Stimulated activated CD4-positive, alpha-beta T cell treated with anti-CD3 and anti-CD28 coated beads, Interleukin-1b, Interleukin-23, amount 100 ng/mL, for 48 hours (primary cell): ENCODE measurements around the gene TMEM174.
"Not testable (repeated sequence)": the region's sequence is repeated elsewhere in the genome, so short reads cannot be mapped to it uniquely, and the experiment has no call there.

Experiments
- DNase-seq: peaks from one replicate; pipeline ENCODE4 v3.0.0-alpha.2; 2020

TMEM174 gene

DNA sequence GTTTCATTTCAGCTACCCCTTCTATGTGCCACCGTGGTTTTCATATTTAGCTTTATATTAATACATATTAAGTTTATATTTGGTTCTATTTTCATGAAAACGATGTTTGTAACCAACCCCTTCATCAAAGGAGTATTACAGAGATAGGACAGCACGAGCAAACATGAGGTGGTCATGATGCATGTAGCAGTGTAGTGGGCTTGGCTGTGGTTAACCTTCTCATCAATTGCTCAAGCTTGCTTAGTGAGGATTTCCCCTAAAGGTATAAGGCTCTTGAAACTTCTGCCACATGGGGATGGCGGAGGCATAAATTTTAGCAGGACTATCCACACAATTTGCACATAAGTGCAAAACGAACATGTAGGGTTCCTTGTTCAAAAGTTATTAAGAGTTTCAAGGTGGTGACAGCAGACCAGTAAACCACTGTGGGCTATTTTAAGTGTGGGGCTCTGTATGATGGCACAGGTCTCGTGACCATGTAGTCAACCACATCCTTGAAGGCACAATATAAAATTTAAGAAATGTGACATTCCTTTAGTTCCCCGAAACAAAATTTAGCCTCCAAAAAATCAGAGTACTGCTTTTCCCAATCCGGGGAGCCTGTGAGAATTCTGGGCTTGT lies 24.8 kb downstream of the TMEM174 start:
- DNase-seq, result no peak

DNA sequence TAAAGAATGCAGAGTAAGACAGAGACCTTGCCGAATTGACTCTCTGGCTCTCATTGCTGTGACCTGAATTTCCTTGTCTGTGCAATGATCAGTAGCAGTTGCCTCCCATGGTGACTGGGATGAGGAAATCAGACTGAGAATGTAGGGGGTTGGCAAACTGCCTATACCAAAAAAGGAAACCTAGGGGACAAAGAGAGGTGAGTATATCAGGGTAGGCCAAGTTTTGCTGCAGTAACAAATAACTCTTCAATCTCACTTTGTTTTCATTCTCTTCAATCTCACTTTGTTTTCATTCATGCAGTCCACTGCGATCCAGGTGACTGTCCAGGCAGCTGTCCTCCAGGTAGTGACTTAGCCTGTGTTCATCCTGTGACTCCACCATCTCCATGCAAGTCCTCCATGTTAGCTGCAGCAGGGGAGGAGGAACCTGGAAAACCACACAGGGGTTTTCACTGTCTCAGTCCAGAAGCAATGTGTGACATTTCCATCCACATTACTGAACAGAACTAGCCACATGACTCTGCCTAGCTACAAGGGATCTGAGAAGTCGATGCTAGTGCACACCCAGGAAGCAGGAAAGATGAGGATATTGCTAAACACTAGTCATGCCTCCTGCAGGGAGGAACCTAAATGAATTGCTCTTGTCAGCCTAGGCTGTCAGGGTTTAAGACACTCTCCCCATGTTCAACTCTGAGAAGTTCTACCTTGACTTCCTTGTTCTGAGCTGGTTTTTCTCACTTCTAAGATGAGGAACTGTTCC lies 26.0 kb downstream of the TMEM174 start:
- no peak for DNase-seq

DNA sequence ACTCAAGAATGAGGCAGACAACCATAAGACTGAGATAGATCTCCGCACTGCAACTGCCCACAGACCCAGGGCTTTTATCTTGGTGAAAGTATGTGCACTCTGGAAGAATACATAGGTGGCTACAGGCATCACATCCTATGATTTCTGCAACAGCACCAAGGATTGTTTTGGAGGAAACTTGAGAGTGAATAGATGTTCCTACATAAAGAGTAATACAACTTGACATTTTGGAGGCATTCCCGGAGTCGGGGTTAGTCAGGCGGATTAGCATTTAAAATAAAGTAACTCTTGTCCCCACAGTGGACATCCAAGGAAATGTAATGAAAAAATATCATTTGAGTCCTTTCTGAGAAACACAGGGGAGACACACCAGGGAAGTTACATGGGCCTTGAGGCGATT lies 26.7 kb downstream of the TMEM174 start:
- DNase-seq, result no peak

DNA sequence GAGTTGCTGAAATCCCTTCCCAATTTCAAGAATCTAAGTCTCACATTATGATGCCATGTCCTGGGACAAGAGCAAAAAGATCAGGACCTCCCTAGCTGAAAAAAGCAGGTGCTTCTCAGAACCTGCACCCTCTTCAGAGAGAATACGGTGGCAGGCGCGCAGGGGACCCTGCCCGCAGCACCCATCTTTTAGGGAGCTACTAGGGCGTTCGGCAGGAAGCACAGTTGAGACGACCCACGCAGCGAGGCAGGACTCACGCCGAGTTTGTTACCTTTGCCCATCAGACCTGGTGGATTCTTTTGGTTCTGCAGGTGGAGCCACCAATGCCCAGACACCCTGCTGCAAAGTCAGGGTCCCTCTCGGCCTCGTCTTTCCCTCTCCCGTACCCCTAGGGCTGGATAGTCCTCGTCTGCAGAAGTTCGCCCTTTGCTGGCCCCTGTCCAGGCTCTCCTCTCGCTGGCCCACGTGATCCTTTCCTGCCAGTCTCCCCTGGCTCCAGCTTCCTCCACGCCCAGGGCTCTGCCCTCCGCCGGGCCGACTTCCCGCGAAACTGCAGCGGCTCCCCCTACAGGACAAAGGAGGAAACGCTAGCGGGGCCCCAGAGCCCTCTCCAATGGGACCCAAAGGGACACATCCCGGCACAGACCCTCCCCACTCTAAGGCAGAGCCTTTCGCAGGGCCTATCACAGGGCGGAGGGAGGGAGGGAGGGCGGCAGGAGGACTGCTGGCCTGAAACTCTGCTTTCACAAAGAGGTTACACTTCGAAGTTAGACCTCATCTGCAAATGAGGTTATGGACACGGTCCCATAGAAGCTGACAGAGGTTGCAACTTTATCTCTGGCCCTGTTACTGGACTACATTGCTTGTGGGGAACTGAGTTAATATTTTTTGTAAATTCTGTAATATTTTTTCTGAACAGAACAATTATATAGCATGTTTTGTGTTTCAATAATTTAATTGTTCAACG lies 28.8 kb downstream of the TMEM174 start:
- DNase-seq, result peak; percentile 68

- DNase-seq, result no peak
These were observed 31.3 kb downstream of the TMEM174 start for GRCh38 chr5:73204332-73204731.

DNA sequence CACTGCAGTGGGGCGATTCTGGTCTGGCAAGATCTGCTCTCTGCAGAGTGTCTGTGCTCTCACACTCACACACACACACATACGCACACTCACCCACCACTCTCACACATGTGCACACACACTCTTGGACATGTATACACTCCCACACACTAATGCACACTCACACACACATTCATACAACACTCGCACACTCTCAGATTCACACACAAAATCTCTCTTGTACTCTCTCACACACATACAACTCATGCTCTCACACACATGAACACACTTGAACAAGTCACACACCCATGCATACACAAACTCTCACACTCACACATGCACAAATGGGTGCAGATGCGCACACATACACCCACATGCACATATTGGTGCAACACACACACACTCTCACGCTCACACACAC lies 31.7 kb downstream of the TMEM174 start:
- no peak for DNase-seq

DNA sequence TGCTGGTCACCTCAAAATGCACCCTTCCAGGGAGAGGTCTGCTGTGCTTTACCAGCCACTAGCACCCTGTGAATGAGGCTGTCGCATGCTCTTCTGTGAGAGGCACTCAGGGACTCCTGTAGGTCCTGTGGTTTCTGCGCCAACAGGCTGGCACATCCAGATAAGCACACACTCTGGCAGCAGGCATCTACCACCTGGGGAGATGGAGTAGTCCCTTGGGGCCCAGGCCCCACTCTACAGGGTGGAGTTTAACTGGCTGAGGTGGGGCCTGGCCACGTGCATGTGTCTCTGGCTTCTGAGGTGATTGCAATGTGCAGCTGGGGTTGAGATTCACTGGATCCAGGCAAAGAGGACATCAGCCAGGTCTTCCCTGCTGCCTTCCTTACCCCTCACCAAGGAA lies 32.3 kb downstream of the TMEM174 start:
- DNase-seq, result no peak

- not testable (repeated sequence) for DNase-seq
These were observed 34.2 kb downstream of the TMEM174 start for GRCh38 chr5:73207239-73207638.

GRCh38 chr5:73209075-73209474 lies 36.1 kb downstream of the TMEM174 start:
- DNase-seq, result not testable (repeated sequence)

DNA sequence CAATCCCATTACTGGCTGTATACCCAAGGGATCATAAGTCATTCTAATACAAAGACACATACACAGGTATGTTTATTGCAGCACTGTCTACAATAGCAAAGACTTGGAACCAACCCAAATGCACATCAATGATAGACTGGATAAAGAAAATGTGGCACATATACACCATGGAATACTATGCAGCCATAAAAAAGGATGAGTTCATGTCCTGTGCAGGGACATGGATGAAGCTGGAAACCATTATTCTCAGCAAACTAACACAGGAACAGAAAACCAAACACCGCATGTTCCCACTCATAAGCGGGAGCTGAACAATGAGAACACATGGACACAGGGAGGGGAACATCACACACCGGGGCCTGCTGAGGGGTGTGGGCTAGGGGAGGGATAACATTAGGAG lies 39.7 kb downstream of the TMEM174 start:
- not testable (repeated sequence) for DNase-seq

DNA sequence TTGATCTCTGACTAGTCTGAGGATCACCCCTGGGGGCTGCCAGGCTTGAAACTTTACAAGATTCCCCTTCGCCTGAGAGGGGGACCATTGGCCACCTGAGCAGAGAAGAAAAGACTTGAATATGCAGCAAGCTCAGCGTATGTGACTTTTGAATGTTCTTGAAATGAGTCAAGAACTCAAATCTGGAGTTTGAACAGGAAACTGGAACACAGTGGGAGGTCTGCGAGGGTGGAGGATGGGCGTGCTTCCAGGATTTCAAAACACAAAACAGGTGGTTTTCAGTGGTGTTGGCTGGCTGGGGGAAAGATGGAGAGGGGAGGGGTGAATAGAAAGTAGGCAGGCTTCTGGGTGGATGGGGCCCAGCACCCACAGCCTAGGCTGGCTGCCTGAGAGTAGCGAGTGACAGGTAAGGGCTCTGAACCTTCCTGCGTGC lies 40.6 kb downstream of the TMEM174 start:
- DNase-seq, result peak; percentile 19

GRCh38 chr5:73214306-73214705 lies 41.3 kb downstream of the TMEM174 start:
- no peak for DNase-seq

DNA sequence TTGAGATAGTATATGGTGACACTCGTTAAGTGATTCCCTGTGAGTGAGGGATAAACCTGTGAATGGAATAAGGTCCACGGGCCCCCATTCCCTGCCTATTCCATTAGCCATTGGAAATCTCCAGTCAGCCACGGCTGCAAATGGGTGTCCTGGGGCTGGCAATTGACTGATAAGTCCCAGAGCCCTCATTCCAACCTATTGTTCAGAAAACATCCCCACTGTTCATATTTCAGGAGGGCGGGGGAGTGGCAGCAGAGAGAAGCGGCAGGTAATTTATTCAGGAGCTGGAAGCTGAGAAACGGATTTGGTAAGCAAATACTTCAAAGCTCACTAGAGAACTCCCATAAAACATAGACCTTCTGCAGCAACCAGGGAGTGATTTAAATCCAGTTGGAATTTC lies 42.0 kb downstream of the TMEM174 start:
- no peak for DNase-seq

- DNase-seq, result no peak
These were observed 42.5 kb downstream of the TMEM174 start for GRCh38 chr5:73215531-73215890.

DNA sequence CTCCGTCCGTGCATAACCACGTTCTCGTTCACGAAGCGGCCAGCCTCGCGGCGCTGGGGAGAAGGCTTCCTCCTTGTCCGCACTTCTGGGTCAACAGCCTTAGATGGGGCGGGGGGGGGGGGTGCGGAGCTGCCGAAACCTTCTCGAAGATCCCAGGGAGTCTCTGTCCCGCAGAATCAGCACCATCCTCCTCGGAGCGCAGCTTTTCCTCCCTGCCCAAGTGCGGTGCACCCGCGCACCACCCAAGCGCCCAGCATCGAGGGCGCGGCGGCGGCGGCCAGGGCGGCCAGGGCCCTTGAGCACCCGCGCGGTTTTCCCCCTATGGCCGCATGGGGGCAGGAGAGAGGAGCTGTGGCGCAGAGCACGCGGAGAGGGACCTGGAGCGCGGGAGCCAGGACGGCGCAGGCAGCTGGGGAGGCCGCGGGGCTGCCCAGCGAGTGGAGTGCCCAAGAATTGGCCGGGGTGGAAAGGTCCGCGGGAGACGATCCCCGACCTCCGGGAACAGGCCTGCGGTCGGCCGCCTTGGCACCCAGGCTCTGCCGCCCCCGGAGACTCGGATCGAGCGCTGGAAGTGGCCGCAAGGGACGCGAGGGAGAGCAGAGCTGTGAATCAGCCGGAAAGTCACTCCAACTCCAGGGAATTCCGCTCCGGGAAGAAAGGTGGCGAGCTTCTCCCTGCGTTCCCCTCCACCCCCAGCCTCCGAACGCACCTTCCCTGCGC lies 43.1 kb downstream of the TMEM174 start:
- DNase-seq, result peak; percentile 71

GRCh38 chr5:73218552-73219171 lies 45.7 kb downstream of the TMEM174 start:
- DNase-seq, result no peak

- not testable (repeated sequence) for DNase-seq
These were observed 46.3 kb downstream of the TMEM174 start for GRCh38 chr5:73219336-73219735.

GRCh38 chr5:73221161-73221560 lies 48.2 kb downstream of the TMEM174 start:
- DNase-seq, result no peak

DNA sequence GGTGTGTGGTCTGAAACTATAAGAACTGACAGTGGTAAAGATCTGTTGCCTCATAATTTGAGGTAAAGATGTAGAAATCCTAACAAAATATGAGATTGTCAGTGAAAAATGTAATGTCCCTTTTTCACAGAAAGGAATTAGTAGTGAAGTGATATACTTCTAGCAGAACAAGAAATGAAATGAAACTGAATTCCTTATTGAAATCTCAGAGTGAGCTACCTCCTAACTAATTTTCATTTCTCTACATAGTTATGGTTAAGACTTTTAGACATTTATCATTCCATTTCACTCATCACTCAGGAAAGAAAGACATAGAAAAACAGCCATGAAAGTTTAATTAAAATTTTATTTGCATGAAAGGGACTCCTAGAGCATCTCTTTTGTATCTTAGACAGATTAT lies 48.7 kb downstream of the TMEM174 start:
- no peak for DNase-seq

GRCh38 chr5:73222173-73222572 lies 49.2 kb downstream of the TMEM174 start:
- DNase-seq, result no peak
